H1 (cell line): Measurements from ENCODE around the gene ARAP2. TPM values are rescaled to one million over a fixed set of nuclear protein-coding genes. Genes with fewer than 3 reads are reported as not detected.

Source experiments
- ASH2L ChIP-seq: fragments of 200-600, 300-600 bp; sonication (generic); IDR thresholded peaks from one replicate; pipeline ENCODE4 v1.7.1; 2017; ENCODE audit warnings: low read length
- CEBPB ChIP-seq: IDR thresholded peaks from 2 replicates; pipeline ENCODE4 v1.6.1; 2012; ENCODE audit warnings: low read depth, low read length
- JUND ChIP-seq: IDR thresholded peaks from 2 replicates; pipeline ENCODE4 v1.6.1; 2011; ENCODE audit warnings: mild to moderate bottlenecking, improper control_type of control experiment, low read length
- PHF8 ChIP-seq: fragments of 200-600 bp; sonication (generic); conservative IDR thresholded peaks from 2 replicates; pipeline ENCODE4 v1.7.1; 2012; ENCODE audit warnings: low read depth, mild to moderate bottlenecking, inconsistent platforms, low read length, moderate library complexity
- SUZ12 ChIP-seq: fragments of 200-600 bp; sonication (generic); IDR thresholded peaks from 2 replicates; pipeline ENCODE4 v1.6.1; 2012; ENCODE audit warnings: mild to moderate bottlenecking, inconsistent platforms, low read length, moderate library complexity, mixed read lengths
- polyA plus RNA-seq, 7 experiments: library from polyadenylated mRNA; depleted of rRNA in 3 of 7; stranded (reverse) in 5 of 7; unstranded in 2 of 7; fragments of >200 nt in 5 of 7; fragments of 200-250 nt in 2 of 7; gene quantifications; 1 replicate in 5 of 7; 2 replicates in 1 of 7; 4 replicates in 1 of 7; pipeline versions ENCODE4 v1.2.1 to v1.2.3, GENCODE V29; 2011 to 2013; ENCODE audit warnings: missing spikeins in 2 of 7, mixed read lengths in 2 of 7
- total RNA-seq: library from RNA; stranded (reverse); fragmentation: NEBNext Ultra II Directional; extraction: Animal tissue kit (Norgen Biotek cat#: 25700); gene quantifications from 2 replicates; pipeline ENCODE4 v1.2.1, GENCODE V29; 2021

ARAP2 gene
- total and polyA plus RNA-seq, 2 of the 8 experiments (the other 6 are each of a cell fraction or from before 2014, with no cell fraction given), result 0.15 to 2.3 TPM

DNA sequence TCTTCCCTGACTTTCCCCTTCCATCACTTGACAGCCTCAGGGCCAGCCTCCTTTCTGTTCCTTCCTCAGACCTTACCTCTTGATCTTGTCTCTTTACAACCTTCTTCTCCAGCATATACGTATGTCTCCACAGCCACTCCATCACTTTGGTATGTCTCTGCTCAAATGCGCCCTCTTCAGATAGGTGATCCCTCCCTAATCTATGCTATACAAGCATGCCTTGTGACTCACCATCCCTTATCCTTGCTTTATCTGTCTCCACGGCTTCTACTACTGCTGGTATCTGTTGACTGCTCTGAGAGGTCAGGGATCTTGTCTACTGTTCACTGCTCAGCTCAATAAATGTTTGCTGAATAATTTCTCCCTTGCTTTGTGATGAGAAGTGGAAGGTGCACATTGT, 9.0 kb downstream of the ARAP2 start (continued):
- TF ChIP-seq JUND, result peak; percentile 61; the same call in 1 of the 2 replicates
- no peak for TF ChIP-seq CEBPB
- TF ChIP-seq SUZ12, result no peak
- no peak for TF ChIP-seq ASH2L
- no peak for TF ChIP-seq PHF8
